Fibroblast of upper back skin (primary cell): ENCODE data around the gene HSPA8.
A peak's percentile ranks its signal among the peaks of the same experiment; 100 is the strongest.
"Not testable (repeated sequence)": the region's sequence is repeated elsewhere in the genome, so short reads cannot be mapped to it uniquely, and the experiment has no call there.

Source experiments
- DNase-seq: peaks from one replicate; pipeline ENCODE4 v3.0.0-alpha.2; 2013

HSPA8 gene

GRCh38 chr11:123069908-123070821 lies 8.2 kb upstream of the HSPA8 start:
- no peak for DNase-seq

DNA sequence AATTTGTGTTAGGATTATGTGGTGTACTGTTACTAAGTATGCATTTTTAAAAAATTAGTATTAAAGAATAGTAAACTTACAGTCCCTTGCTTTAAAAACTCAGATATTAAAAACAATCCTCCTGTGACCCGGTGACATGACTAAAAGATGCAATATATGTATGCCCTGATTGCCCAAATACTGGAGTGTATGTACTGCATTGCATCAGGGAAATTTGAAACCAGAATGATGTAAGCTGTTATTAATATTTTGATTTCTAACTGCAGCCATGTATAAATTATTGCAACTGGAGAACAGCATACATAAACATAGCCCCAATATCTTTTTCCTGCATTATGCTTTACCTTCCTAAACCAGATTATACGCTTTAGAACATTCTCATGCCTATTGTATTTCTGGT lies 3.7 kb upstream of the HSPA8 start:
- DNase-seq, result peak; percentile 76

GRCh38 chr11:123063826-123064657 lies 2.1 kb upstream of the HSPA8 start:
- no peak for DNase-seq

DNA sequence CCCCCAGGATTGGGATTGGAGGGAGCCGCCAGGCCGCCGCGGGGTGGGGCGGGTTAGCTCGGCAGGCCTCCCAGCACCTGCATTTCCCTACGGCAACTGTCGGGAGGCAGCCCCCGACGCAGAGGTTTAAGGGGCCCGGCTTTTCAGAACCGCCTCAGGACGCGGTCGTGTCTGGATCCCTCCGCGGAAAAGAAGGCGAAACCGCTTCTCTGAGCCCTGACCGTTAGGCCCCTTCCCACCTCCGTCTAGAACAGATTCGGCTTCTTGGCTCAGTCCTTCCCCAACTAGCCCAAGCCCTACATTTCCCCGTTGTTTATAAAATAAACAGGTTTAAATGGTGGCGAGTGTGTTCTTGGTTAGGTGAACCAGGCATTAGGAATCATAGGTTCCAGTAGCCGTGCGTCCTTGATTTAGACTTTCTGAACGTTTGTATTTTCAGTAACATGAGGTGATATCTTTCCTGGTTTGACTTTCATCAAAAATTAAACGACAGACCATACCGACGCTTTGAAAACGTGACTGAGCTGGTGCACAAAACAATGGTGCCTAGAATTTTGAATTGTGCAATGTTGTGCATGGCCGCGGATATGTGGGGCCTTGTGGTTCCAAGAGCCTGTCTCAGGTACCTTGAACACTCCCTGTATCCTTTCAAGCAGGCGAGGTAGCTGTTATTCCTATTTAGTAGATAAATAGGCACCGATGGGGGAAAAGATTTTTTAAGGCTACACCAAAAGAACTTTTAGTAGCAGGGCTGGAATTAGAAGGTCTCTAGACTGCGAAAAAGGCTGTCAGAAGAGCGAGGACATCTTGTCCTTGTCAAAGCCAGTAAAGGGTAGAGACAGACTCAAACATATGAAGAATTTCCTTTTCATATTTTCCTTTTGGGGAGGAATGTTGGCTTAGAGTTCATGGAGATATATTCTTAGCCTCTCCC lies 1.2 kb upstream of the HSPA8 start:
- DNase-seq, result peak; percentile 55

DNA sequence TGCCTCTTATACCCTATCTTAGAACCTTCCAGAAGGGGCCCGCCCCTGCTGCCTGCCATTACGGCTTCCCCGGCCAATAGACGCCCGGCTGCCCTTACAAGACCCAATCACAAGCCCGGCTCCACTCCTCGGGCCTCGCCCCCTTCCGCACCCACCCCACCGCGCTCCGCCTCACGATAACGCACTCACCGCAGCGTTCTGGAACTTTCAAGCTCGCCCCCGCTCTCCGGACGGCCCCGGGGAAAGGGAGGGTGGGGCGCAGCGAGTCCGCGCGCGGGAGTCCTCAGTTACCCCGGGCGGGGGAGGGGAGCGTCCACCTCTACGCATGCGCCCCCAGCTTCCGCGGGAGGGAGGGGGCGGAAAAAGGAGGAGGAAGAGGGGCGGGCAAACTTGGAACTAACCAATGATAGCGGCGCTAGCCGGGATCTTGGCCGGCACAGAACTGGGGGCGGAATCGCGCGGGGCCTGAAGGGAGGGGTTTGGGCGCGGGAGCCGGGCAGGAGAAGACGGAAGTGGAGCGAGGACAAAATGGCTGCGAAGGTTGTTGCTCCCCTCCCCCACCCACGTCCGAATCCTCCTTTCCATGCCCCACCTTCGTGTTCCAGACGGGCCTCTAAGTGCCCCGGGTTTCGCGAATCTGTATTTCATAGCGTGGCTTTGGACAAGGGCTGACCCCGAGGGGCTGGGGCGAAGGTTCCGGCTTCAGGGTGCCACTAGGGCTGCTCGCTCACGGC lies 389 bp upstream of the HSPA8 start:
- peak; percentile 100 for DNase-seq

DNA sequence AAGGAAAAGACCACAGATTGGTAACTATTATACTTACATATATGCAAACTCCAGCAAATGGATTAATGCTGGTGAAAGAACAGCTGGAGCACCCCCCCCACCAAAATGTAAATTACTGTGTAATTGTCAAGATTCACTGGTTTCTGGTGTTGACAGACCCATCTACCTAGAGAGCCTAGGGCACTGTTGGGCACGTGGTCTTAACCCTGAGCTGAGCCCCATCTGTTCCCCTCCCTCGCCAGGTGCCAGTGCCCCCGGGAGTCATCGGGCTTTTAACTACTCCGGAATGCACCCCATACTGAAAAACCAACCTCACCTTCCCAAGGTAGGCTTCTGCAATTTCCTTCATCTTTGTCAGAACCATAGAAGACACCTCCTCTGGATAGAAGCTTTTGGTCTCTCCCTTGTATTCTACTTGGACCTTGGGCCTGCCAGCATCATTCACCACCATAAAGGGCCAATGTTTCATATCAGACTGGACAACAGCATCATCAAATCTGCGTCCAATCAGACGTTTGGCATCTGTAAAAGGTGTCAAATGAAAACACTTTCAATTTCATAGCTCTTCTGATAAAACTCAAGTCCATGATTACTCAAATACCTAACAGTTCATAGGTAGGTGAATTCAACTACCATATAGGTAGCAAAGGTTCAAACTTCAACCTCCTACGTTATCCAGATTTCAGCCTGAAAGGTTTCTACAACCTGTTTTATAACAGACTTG lies 1.5 kb downstream of the HSPA8 start:
- DNase-seq, result no peak

DNA sequence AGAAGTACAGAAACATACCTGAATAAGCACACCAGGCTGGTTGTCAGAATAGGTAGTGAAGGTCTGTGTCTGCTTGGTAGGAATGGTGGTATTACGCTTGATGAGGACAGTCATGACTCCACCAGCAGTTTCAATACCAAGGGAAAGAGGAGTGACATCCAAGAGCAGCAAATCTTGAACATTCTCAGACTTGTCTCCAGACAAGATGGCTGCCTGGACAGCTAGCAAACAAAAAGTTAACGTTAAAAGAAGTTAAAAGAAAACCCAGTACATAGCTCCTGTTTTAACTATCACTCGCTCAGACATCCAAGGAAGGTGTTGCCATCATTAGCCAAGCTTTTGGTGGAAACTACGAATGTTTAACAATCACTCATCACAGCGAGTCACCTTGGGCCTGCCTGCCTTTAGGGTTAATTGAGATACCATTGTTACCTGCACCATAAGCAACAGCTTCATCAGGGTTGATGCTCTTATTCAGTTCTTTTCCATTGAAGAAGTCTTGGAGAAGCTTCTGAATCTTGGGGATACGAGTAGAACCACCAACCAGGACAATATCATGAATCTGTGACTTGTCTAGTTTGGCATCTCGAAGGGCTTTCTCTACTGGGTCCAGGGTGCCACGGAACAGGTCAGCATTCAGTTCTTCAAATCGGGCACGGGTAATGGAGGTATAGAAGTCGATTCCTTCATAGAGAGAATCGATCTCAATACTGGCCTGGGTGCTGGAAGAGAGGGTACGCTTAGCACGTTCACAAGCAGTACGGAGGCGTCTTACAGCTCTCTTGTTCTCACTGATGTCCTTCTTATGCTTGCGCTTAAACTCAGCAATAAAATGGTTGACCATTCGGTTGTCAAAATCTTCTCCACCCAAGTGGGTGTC lies 2.7 kb downstream of the HSPA8 start:
- not testable (repeated sequence) for DNase-seq

DNA sequence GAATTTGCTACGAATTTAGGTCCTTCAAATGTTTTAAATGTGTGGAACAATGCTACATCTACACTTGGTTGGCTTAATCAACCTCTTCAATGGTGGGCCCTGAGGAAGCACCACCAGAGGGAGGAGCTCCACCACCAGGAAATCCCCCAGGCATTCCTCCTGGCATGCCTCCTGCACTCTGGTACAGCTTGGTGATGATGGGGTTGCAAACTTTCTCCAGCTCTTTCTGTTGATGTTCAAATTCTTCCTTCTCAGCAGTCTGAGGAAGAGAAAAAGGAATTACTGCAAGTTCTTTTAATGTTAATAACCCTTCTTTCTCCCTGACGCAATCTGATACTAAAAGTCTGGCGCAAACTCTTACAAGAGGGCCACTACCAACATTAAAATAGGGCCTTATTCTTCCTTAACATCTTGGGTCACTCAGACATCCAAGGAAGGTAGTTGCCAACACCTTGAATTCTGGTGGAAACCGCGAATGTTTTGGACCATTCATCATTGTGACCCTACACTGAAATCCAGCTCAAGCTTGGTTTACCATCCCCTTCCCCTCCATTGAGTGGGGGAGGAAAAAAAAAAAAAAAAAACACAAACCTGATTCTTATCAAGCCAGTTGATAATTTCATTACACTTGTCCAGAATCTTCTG lies 4.2 kb downstream of the HSPA8 start:
- DNase-seq, result no peak

GRCh38 chr11:123056835-123057491 lies 5.0 kb downstream of the HSPA8 start:
- no peak for DNase-seq

DNA sequence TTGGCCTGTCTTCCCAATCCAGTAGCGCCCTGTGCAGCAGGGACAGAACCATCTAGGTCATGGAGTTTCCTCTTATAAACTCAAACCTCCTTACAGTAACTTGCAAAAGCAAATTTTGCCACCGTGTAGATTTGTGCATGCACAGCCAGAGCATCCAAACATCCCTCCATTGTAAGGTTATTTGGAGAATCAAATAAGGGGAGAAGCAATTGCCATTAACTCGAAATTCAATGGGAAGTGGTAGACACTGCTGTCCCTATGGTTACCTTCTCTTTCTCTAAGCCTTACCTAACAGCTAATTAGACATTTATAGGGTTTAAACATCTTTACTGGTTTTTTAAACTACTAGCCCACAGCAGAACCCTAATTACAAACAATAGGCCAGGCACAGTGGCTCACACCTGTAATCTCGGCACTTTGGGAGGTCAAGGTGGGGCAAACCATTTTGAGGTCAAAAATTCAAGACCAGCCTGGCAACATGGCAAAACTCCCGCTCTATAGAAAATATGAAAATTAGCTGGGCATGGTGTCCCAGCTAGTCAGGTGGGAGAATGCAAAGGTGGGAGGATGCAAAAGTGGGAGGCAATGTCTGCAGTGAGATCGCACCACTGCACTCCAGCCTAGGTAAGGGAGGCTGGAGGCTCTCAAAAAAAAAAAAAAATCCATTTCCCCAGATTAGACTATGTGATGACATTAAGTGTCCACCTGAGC lies 6.6 kb downstream of the HSPA8 start:
- no peak for DNase-seq

DNA sequence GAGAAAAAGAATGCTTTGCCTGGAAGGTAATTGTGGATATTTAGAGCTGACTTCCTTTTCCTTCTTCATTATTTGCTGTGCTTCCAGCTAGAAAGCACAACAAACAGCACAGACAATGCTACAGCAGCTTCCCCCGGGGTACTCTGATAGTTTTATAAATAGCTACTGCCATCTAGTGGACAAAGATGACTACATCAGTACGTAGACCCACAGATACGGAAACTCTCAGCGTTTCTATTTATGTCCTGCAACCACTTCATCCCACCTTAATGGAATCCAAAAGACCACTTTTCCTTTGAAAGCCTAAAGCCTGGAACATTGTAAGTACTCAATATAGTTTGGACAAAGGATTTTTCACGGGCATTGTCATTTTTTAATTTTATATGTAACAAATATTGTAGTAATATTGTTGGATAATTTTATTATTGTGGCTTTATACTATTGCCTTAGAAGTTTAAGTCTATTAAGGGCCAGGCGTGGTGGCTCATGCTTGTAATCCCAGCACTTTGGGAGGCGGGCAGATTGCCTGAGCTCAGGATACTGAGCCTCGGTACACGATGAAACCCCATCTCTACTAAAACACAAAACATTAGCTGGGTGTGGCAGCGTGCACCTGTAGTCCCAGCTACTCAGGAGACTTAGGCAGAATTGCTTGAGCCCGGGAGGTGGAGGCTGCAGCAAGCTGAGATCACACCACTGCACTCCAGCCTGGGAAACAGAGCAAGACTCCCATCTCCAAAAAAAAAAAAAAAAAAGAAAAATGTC lies 7.5 kb downstream of the HSPA8 start:
- peak; percentile 76 for DNase-seq

DNA sequence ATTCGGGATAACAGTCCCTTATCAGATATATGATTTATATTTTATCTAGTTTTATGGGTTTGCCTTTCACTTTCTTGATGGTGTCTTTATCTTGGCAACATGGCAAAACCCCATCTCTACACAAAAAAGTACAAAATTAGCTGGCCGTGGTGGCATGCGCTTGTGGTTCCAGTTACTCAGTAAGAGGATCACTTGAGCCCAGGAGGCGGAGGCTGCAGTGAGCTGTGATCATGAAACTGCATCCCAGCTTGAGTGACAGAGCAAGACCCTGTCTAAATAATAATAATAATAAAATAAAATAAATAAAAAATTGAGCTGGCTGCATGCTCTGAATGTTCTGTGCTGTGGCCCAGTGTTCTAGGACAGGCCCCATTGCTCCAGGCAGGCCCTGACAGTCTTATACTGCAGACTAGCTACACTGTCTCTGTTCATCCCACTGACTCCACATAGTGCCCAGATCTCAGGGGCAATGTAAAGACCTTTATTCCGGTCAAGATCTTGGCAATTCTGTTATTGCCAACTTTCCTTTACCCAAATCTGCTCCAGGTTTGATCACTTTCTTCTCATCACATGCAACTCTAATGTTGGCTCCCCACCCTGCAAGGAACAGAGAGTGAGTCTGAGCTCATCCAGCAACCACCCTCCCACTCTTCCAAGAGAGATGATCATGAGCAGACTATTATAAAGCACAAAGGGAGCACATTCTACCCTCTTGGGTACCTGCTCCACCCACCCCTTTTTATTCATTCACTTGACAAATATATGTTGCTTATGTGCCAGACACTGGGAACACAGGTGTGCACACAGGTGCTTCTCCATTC lies 8.8 kb downstream of the HSPA8 start:
- DNase-seq, result no peak

GRCh38 chr11:123051634-123052033 lies 10.3 kb downstream of the HSPA8 start:
- DNase-seq, result no peak

- no peak for DNase-seq
Observed at GRCh38 chr11:123051146-123051545, 10.8 kb downstream of the HSPA8 start.

DNA sequence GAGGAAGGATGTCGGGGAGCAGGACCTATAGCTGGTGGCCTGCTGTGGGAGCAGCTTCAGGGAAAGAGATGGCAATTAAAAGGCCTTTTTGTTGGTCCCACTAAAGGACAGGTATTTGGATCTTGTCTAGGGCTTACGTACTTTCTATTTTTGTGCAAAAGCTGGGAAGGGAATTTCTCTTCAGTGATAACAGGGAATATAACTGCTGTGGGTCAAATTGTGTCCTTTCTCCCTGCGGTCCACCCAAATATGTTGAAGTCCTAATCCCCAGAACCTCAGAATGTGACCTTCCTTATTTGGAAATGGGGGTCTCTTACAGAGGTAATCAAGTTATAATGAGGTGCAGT lies 14.0 kb downstream of the HSPA8 start:
- DNase-seq, result no peak

DNA sequence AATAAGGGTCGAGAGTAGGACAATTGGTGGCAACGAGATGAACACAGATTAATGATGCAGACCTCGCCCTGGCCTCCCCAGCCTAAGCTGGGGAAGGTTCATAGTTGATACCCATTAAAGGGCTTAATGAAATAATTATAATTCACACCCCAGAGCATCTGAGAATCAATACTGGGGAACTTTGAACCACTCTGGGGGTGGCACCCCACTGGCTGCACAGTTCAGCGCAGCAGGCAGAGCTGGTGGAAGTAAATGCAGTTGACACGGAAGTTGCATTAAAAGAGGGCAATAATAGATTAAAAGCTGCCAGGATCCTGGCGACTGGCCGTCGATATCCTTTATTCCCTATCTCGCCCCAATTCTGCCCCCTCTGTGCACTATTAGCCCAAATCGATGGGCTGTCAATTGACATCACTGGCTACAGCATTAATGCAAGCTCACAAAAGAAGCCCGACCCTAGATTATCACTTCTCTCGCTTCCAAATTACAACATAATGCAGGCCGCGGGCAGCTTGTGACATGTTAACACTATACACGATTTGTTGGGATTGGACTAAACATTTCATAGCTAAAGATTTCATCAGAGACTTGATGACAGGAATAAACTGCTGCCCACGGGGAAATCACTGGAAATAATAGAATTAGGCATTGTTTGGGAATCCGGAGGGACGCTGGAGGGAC lies 14.5 kb downstream of the HSPA8 start:
- DNase-seq, result no peak
